ENCODE measurements around the gene TLK2.

The TLK2 gene

DNA sequence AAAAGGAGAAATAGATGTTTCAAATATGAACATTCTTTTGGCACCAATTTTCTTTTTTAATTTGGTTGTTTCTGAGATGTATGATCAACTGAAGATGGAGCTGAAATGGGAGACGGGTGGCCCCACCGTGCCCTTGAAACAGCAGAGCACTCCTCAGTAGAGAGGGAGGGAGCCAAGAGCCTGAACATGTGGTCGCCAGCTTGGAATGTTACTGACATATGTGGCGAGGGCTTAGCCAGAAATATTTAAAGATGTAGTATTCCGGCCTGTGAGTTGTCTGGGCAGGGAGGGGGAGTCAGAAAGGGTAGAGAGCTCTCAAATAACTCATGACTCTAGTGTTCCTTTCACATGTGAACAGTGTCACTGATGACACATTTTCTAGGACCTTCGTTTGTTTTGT, 135.5 kb downstream of the TLK2 start:
- TF ChIP-seq, protein P1, sequence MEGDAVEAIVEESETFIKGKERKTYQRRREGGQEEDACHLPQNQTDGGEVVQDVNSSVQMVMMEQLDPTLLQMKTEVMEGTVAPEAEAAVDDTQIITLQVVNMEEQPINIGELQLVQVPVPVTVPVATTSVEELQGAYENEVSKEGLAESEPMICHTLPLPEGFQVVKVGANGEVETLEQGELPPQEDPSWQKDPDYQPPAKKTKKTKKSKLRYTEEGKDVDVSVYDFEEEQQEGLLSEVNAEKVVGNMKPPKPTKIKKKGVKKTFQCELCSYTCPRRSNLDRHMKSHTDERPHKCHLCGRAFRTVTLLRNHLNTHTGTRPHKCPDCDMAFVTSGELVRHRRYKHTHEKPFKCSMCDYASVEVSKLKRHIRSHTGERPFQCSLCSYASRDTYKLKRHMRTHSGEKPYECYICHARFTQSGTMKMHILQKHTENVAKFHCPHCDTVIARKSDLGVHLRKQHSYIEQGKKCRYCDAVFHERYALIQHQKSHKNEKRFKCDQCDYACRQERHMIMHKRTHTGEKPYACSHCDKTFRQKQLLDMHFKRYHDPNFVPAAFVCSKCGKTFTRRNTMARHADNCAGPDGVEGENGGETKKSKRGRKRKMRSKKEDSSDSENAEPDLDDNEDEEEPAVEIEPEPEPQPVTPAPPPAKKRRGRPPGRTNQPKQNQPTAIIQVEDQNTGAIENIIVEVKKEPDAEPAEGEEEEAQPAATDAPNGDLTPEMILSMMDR (IDR thresholded peaks at IDR 0.05), result no peak
- no peak for TF ChIP-seq ZFX (IDR thresholded peaks at IDR 0.05; ENCODE audit: borderline replicate concordance)
- H3K27ac ChIP-seq, result no peak overlapping the region

DNA sequence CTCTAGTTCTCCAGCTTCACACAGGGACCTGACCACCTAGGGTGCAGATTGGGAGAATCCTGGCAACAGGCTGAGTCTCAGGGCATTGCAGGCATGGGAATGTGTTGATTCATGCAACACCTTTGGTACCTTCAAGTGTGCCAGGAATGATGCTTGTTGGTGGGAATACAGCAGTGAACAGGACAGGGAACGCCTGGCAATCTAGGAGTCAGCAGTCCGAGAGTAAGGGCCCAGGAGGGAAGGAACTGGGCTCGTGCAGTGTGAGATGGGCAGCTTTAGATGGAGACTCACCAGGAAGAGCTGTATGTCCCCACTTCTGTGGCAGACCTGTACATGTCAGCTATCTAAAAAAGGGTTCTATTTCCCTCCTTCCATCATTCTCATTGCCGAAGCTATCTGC, 136.9 kb downstream of the TLK2 start:
- no peak overlapping the region for H3K27ac ChIP-seq
- no peak for TF ChIP-seq ZFX (IDR thresholded peaks at IDR 0.05; ENCODE audit: borderline replicate concordance)

GRCh38 chr17:62616993-62617893, 138.6 kb downstream of the TLK2 start:
- H3K27ac ChIP-seq, result no peak overlapping the region
- TF ChIP-seq, protein P1 (IDR thresholded peaks at IDR 0.05), result no peak
- TF ChIP-seq ZFX (IDR thresholded peaks at IDR 0.05; ENCODE audit: borderline replicate concordance), result no peak

DNA sequence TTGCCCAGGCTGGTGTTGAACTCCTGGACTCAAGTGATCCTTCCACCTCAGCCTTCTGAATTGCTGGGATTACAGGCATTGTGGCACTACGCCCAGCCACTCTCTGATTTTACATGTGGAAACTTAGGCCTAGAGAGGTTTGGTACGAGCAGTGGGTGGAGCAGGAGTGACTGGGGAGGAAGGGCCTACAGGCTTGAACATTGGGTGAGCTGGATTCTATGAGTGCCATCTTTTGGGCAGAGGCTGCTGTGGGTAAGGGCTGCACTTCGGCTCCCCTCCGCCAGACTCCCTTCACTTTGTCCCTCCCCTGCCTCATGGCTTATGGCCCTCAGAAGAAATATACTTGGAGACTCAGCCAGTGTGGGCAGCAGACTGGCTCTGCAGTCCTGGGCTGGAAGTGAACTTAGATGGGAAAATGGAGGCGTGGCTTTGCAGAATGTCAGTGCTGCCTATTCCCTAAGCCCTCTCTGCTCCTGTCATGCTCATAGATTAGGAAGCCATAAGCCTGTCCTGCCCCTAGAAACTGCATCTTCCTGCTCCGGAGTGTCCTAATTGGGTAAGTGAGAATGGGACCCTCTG, 139.4 kb downstream of the TLK2 start:
- TF ChIP-seq, protein P1 (IDR thresholded peaks at IDR 0.05), result no peak

DNA sequence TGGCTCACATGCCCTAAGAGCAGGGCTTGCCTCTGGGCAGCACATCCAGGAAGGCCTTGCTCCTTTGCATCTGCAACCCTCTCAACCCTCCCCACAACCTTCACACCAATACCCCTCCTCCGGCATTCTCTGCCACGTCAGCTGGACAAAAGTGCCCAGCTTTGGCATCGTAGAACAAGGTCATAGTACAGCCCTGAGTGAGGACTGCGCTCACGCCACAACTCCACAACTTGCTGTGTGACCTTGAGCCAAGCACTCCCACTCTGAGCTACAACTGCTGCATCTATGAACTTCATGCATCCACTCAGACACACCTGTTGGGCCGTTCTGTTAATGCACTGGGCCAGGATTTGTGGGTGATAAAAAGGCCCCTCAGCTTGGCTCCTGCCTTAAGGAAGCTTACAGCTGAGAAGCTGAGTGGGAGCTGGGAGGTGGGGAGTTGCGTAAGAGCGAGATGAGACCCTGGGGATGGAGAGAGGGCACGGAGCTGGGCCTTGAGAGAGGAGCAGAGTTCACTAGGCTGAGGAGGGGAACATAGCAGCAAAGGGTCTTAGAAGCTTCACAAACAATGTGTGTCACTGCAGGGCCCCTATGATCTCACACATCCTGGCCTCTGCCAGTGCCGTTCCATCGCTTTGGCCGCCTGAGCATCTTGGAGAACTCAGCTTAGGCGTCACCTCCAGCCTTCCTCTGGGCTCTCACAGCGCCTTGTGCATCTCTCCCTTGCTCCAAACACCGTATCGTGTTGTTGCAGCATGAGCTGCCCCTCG, 140.2 kb downstream of the TLK2 start:
- H3K27ac ChIP-seq, result no peak overlapping the region
- TF ChIP-seq ZFX (IDR thresholded peaks at IDR 0.05; ENCODE audit: borderline replicate concordance), result no peak
- TF ChIP-seq, protein P1 (IDR thresholded peaks at IDR 0.05), result no peak

More for the DNA sequence above, 139.4 kb downstream of the TLK2 start:
- H3K27ac ChIP-seq, result no peak overlapping the region

DNA sequence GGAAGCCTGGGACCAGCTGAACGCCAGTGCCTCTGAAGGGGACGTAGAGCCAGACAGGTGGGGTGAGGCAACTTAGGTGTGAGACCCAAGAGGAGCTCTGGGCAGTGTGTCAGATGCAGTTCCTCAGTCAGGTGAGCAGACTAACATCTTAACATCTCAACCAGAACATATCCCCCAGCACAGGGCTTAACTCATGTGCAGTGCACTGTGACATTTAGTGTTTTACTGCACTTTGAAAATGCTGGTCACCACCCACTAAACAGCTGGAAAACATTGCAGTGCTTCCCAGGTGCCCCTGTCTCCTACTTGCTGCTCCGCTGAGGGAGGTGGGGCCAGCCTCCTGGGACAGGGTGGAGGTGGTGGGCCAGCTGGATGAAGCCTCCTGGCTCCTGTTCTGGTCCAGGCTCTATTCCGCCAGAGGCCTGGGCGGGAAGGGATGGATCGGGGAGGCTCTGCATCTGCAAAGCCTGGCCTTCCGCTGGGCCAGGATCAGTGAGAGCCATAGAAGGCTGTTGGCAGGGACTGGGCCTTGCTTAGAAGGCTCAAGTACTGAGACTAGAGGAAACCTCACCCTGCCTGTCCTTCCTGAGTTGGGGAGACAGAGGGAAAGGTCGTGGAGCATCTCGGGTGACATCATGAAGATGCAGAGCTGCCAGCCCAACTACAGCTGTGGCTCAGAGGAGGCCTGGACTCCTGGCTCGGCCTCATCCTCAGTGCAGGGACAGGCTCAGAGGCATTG, 141.0 kb downstream of the TLK2 start:
- H3K27ac ChIP-seq, result no peak overlapping the region
- TF ChIP-seq ZFX (IDR thresholded peaks at IDR 0.05; ENCODE audit: borderline replicate concordance), result no peak
- TF ChIP-seq, protein P1 (IDR thresholded peaks at IDR 0.05), result no peak

DNA sequence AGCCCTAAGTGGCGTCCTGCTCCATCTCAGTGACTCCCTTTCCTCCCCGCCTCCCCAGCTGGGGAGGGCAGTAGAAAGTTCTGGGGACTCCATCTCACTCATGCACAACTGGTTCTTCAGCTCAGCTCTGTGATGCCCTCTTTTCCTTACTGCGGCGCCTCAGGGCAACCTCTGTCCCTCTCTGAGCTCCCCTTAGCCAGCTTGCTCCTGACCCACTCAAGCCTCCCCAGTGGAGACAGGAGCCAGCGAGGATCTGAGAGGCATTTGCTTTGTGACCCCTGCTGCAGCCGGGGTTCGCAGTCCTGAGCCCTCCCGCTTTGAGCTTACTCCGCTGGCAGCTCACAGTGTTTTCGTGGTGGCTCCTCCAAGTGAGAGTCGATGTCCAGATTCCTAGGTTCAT, 142.6 kb downstream of the TLK2 start:
- no peak for TF ChIP-seq ZFX (IDR thresholded peaks at IDR 0.05; ENCODE audit: borderline replicate concordance)
- TF ChIP-seq, protein P1 (IDR thresholded peaks at IDR 0.05), result no peak

More for the DNA sequence above, 142.6 kb downstream of the TLK2 start:
- H3K27ac ChIP-seq, result no peak overlapping the region
